22Rv1 (cell line): ENCODE results near the gene CMIP.

Experiments used
- H3K27ac ChIP-seq: fragments of 450-650 bp; 2 replicates; pipeline ENCODE4 v1.5.1; 2017
- CTCF ChIP-seq: fragments of 450-650 bp; IDR thresholded peaks from 2 replicates; pipeline ENCODE4 v1.5.1; 2017; ENCODE audit warnings: mild to moderate bottlenecking
- ZFX ChIP-seq: fragments of 450-650 bp; IDR thresholded peaks from 2 replicates; pipeline ENCODE4 v1.6.1; 2017; ENCODE audit warnings: antibody characterized with exemption, borderline replicate concordance

The CMIP gene

GRCh38 chr16:81651758-81652718, 207.4 kb downstream of the CMIP start:
- no peak for TF ChIP-seq CTCF
- no peak for TF ChIP-seq ZFX

GRCh38 chr16:81652798-81653505, 208.3 kb downstream of the CMIP start:
- TF ChIP-seq CTCF = no peak
- no peak for TF ChIP-seq ZFX
- no peak overlapping the region for H3K27ac ChIP-seq

More at GRCh38 chr16:81651758-81652718, 207.4 kb downstream of the CMIP start:
- no peak overlapping the region for H3K27ac ChIP-seq

DNA sequence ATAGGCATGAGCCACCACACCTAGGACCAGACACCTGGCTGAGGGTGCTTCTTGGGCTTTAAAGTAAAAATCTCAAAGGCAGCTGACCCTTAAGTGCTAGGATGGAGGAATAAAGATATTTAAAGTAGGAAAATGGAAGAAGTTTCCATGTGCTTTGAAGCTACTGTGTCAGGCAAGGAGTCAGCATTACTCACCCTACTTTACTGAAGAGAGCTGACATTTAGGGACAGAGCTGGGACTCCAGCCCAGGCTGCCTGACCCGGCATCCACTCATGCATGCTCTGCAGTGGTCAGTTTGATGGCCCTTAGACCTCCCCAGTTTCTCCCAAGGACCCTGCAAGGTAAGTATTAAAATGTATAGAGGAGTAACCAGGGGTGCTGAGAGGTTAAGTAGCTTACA, 209.7 kb downstream of the CMIP start:
- no peak overlapping the region for H3K27ac ChIP-seq
- no peak for TF ChIP-seq ZFX
- no peak for TF ChIP-seq CTCF

- no peak overlapping the region for H3K27ac ChIP-seq
- no peak for TF ChIP-seq ZFX
- TF ChIP-seq CTCF = no peak
Observed at GRCh38 chr16:81655469-81656162, 211.0 kb downstream of the CMIP start.

- TF ChIP-seq CTCF = no peak
- TF ChIP-seq ZFX = no peak
- no peak overlapping the region for H3K27ac ChIP-seq
Observed at GRCh38 chr16:81657224-81657623, 212.6 kb downstream of the CMIP start.

DNA sequence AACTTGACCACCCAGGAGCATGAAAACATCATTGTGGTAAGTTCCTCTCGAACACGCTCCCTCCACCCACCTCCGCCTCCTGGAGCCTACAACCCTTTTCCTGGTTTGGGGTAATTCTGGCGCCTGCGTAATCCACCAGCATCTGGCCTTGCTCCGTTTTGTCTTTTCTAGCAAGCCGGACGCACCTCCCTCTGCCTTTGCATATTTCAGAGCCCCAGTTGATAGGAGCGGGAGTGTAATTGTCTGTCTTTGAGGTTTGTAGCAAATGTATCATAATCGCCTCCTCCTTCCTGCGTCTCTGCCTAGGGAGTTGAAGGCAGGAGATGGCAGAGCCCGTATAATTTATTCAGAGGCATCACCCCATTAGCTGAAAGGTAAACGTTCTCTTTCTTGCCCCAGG, 213.2 kb downstream of the CMIP start:
- TF ChIP-seq CTCF (no peak), ZFX (no peak)

More for the DNA sequence above, 213.2 kb downstream of the CMIP start:
- no peak overlapping the region for H3K27ac ChIP-seq
